Activated naive CD4-positive, alpha-beta T cell treated with anti-CD3 and anti-CD28 coated beads, Interleukin-2, amount 50 U/mL, for 16 hours (primary cell): ENCODE data around the gene BTG4.
A peak's percentile ranks its signal among the peaks of the same experiment; 100 is the strongest.

ENCODE experiments used
- DNase-seq: peaks from one replicate; pipeline ENCODE4 v3.0.0-alpha.2; 2020

BTG4 gene

GRCh38 chr11:111452817-111453552 lies 59.2 kb downstream of the BTG4 start:
- DNase-seq, result no peak

- no peak for DNase-seq
Measured at GRCh38 chr11:111452146-111452545, 60.0 kb downstream of the BTG4 start.

GRCh38 chr11:111450480-111451320 lies 61.5 kb downstream of the BTG4 start:
- no peak for DNase-seq

- no peak for DNase-seq
Measured at GRCh38 chr11:111449696-111450479, 62.3 kb downstream of the BTG4 start.

GRCh38 chr11:111448831-111449557 lies 63.2 kb downstream of the BTG4 start:
- DNase-seq, result no peak

- no peak for DNase-seq
Measured at GRCh38 chr11:111448414-111448813, 63.8 kb downstream of the BTG4 start.

- no peak for DNase-seq
Measured at GRCh38 chr11:111447931-111448330, 64.3 kb downstream of the BTG4 start.

GRCh38 chr11:111447112-111447471 lies 65.1 kb downstream of the BTG4 start:
- no peak for DNase-seq

- peak; percentile 62 for DNase-seq
Measured at GRCh38 chr11:111446404-111447111, 65.6 kb downstream of the BTG4 start.

- no peak for DNase-seq
Measured at GRCh38 chr11:111445586-111445985, 66.6 kb downstream of the BTG4 start.
